HG03025 (cell line): ENCODE results near the gene SRCIN1.
"Not testable (repeated sequence)": the region's sequence is repeated elsewhere in the genome, so short reads cannot be mapped to it uniquely, and the experiment has no call there.

Experiments used
- ATAC-seq: cut with Tn5 transposase; IDR thresholded peaks from one replicate; pipeline ENCODE4 v1.9.1; 2021; ENCODE audit warnings: mild to moderate bottlenecking, moderate library complexity; ENCODE audit not compliant: unreplicated experiment, low FRiP score

The SRCIN1 gene

DNA sequence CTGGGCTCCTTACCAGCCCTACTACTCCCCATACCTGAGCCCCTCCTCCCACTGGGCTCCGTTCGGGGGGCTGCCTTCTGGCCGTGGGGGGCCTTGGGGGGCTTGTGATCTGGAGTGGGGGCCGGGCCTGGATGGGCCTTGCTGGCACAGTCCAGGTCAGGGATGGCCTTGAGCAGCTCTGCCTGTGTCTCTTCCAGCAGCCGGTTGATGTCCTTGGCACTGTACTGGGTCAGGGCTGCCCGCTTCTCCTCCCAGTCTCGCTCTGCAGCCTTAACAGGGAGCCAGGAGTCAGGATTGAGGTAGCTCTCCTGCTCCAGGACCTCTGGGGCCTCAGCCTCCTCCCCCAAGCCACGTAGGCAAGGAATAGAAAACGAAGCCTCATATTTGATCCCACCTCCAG is 54.6 kb downstream of the SRCIN1 start:
- ATAC-seq = no peak

GRCh38 chr17:38550661-38551060 is 55.1 kb downstream of the SRCIN1 start:
- no peak for ATAC-seq

- ATAC-seq = no peak
Measured at GRCh38 chr17:38549285-38549684, 56.5 kb downstream of the SRCIN1 start.

DNA sequence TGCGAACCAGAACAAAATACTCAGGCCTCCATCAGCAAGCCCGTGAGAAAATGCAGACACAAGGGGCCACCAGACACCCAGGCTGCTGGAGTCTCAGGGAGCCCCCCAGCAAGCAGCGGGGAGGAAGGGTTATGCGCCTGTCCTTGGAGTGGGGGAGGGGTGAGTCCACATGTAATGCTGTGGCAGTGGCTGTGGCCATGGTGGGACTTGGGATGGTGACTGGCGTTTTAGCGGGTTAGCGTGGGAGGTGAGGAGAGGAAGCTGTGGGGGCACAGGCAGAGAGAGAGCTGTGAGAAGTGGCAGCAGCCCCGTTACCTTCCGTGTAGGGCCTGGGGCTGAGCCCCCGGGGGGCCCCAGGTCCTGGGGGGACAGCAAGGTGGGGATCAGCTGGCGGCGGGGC is 58.3 kb downstream of the SRCIN1 start:
- no peak for ATAC-seq

- no peak for ATAC-seq
Measured at GRCh38 chr17:38546396-38546795, 59.4 kb downstream of the SRCIN1 start.

DNA sequence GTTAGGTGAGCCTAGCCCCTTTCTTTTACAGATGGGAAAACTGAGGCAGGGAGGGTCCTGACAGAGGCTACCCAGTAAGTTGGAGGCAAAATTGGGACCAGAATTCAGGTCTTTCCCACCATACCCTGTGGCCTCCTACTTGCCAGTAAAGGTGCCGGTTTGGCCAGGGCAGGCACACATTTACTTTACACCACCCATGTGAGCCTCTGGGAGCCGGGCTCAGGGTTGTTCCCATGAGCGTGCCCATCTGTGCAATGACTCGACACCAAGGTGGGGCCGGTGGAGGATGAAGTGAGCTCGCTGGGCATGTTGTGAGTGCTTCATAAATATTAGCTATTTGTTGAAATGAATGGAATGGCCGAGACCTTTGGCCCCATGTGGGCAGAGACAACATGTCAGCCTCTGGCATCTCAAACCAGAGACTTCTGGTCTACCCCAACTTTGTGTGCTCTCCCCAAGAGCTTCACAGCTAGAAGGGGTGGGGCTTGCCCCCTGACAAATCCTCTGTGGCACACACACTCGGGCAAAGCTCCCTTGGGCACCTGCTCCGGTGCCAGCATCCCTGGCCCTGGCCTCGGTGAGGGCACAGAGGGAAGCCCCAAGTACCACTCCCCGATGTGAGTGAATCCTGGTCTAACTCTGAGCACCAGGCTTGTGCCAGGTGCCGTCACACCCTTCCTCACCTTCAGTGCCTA is 60.1 kb downstream of the SRCIN1 start:
- no peak for ATAC-seq

GRCh38 chr17:38544839-38545209 is 60.9 kb downstream of the SRCIN1 start:
- no peak for ATAC-seq

DNA sequence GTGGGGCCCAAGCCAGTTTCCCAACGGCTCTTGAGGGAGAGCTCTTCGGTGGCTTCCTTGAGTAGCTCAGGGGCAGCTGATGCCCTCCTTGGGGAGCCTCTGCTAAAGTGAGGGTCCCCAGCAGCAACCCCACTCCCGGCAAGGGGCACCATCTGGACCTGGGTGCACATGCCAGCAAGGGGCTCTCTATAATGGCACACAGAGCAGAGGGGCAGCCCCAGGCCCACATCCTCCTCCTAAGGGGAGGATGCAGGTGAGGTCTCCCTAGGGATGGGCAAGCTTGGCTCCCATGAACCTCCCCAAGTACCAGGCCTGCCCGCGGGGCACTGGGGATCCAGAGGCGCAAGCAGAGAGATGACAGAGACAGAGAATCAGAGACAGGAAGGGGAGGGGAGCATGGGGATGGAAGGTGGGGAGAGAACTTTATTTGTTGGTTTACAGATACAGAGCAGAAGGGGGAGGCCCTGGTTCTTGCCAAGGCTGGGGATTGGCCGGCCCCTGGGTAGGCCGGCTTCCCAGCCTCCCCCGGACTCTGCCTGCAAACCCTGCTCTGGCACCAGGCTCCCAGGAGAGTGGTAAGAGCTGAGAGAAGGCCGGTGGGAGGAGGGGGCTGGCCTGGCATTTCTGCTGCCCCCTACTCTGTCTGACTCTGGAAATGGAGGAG is 61.4 kb downstream of the SRCIN1 start:
- ATAC-seq = no peak

GRCh38 chr17:38543403-38544174 is 62.2 kb downstream of the SRCIN1 start:
- no peak for ATAC-seq

- no peak for ATAC-seq
Measured at GRCh38 chr17:38542286-38542685, 63.5 kb downstream of the SRCIN1 start.

DNA sequence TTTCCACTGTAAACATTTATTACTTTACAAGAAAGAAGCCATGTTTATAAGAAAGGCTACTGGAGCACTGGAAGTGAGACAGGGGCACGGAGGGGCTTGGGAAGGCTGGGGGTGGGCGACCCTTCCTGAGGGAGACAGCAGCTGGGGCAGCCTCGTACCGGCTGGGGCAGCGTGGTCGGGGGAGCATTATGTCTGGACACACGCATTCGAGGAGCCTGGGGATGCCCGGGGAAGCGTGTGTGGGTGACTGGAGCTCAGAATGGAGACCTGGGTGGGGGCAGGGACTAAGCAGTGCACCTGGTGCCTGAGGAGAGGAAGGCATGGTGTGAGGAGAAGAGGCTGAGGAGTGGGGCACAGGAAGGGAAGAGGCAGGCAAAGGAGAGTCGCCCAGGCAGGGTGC is 64.5 kb downstream of the SRCIN1 start:
- no peak for ATAC-seq

- no peak for ATAC-seq
Measured at GRCh38 chr17:38540514-38541045, 65.2 kb downstream of the SRCIN1 start.

- ATAC-seq = no peak
Measured at GRCh38 chr17:38539386-38539785, 66.4 kb downstream of the SRCIN1 start.

DNA sequence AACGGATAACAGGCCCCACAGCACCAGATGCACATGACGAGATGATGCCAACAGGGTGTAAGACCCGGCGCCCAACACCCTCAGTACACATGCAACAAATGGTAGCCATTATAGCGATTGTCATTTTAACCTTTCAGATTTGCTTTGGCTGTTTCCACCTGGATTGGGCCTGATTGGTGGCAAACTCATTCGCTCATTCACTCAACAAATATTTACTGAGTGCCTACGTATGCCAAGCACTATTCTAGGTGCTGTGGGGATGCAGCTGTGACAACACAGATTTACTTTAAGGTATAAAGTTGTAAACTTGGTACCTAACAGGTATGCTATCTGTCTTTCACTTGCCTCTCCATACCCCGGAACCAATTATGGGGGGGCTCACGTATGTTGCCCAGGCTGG is 66.8 kb downstream of the SRCIN1 start:
- ATAC-seq = no peak

GRCh38 chr17:38536661-38537060 is 69.1 kb downstream of the SRCIN1 start:
- ATAC-seq = no peak

GRCh38 chr17:38535886-38536285 is 69.9 kb downstream of the SRCIN1 start:
- ATAC-seq = no peak

DNA sequence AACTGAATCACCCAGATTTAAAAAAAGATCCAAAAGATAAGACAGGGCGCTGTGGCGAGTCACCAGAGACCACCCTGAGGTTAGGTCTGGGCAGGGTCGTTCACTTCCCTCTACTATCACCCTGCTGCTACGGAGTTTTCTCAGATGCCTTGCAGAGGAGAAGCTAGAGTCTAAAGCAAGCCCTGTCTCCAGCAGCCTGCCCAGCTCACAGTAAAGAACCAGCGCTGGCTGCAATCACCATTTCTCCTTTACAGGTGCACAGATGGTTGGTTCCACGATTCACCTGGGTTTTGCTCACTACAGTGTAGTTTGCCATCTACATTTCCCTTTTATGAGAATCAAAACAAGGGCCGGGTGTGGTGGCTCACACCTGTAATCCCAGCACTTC is 71.3 kb downstream of the SRCIN1 start:
- ATAC-seq = no peak

DNA sequence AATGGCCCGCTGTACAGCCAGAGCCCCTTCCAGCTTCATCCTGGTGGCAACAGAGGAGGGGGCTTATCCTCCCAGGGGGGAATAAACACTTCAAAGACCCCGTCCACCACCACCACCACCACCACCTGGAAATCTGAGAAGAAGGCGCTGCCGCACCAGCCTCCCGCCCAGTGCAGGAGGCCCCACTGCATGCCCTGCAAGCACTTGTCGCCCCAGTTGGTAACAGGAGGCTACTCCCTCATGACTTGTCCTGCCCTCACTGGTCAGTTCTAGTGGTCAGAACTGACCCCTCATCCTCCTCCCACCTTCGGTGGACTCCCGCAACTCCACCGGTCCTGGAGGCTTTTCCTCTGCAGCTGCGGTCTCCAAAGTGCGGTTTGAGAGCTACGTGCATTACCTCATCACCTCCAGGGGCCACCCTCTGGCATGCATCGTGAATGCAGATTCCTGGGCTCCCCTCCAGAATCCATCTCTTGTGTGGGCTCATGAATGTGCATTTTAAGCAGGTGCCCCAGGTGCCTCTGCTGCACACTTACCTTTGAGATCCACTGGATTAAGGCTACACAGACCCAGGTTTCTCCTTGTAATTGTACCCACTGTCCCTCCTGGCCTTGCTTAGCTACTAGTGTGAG is 71.8 kb downstream of the SRCIN1 start:
- ATAC-seq = no peak

- ATAC-seq = no peak
Measured at GRCh38 chr17:38533241-38533640, 72.5 kb downstream of the SRCIN1 start.

GRCh38 chr17:38532451-38532850 is 73.3 kb downstream of the SRCIN1 start:
- no peak for ATAC-seq

GRCh38 chr17:38531761-38532160 is 74.0 kb downstream of the SRCIN1 start:
- not testable (repeated sequence) for ATAC-seq
